GM18951 (cell line): ENCODE results near the gene POLD2.

ENCODE experiments used
- POLR2A ChIP-seq: IDR thresholded peaks from 4 replicates; pipeline ENCODE4 v1.6.1; 2011; ENCODE audit warnings: mild to moderate bottlenecking; ENCODE audit not compliant: insufficient read length, insufficient read depth; ENCODE audit errors: extremely low read depth
- in situ Hi-C: fragments of 300-500 bp; cut with MboI; formaldehyde crosslinking; loops from one replicate; pipeline ENCODE4 v1.12.0; 2022; ENCODE audit warnings: low sequenced_read_pairs, mixed read lengths, inconsistent platforms; ENCODE audit not compliant: unreplicated experiment

Gene POLD2

DNA sequence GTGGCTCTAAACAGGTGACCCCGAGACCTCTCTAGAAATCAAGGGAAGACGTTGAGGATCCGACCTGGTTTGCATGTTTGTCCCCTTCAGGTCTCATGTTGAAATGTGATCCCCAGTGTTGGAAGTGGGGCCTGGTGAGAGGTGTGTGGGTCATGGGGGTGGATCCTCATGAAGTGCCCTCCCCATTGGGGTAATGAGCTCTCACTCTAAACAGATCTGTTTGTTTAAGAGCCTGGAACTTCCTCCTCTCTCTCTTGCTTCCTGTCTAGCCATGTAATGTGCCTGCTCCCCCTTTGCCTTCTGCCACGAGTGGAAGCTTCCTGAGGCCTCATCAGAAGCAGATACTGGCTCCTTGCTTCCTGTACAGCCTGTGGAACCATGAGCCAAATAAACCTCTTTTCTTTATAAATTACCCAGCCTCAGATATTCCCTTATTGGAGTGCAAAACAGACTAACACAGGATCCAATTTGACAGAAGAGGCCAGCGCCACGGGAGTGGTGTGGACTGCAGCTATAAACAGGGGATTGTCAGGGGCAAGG is 30.2 kb downstream of the POLD2 start:
- in situ Hi-C loops, result no loop called here
- no peak for TF ChIP-seq POLR2A

- TF ChIP-seq POLR2A, result no peak
- in situ Hi-C loops, result no loop called here
Measured at GRCh38 chr7:44087911-44088838, 35.2 kb downstream of the POLD2 start.

GRCh38 chr7:44086627-44087026 is 36.7 kb downstream of the POLD2 start:
- no peak for TF ChIP-seq POLR2A
- in situ Hi-C loops, result no loop called here

GRCh38 chr7:44085546-44085945 is 37.8 kb downstream of the POLD2 start:
- TF ChIP-seq POLR2A, result no peak
- in situ Hi-C loops, result no loop called here

- TF ChIP-seq POLR2A, result no peak
- in situ Hi-C loops, result no loop called here
Measured at GRCh38 chr7:44084701-44085100, 38.6 kb downstream of the POLD2 start.

- TF ChIP-seq POLR2A, result no peak
- in situ Hi-C loops, result no loop called here
Measured at GRCh38 chr7:44083796-44084195, 39.6 kb downstream of the POLD2 start.

DNA sequence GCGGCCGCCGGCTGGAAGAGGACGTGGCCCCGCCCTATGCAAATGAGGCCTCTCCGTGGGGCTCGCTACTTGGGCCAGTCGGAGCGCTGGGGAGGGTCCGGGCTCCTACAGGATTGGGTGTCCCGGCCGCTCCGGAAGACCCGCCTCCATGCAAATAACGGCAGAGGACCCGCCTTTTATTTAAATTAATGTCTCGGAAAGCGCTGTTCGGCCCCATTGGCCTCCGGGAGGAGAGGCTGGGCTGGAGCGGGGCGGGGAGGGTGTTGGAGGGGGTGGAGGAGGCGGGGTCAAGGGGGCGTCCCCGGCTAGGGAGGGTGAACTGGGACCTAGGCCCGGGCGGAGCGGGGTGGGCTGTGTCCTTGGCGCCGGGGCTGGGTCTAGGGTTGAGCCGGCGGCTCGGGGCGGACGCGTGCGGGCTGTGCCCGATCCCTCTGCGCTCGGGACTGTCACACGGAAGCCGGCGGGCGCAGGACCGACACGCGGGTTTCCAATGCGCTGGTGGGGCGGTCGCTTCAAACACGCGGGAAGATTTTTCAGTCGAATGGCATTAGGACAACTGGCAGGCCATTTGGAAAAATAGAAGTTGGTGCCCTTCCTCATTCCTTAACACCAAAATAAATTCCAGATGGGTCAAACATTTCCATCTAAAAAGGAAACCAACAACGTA is 40.7 kb downstream of the POLD2 start:
- in situ Hi-C loops, result no loop called here
- TF ChIP-seq POLR2A, result peak; percentile 58

- no peak for TF ChIP-seq POLR2A
- in situ Hi-C loops, result no loop called here
Measured at GRCh38 chr7:44081266-44081748, 42.0 kb downstream of the POLD2 start.

GRCh38 chr7:44080686-44081265 is 42.6 kb downstream of the POLD2 start:
- in situ Hi-C loops, result no loop called here
- TF ChIP-seq POLR2A, result peak; percentile 7

GRCh38 chr7:44080118-44080517 is 43.2 kb downstream of the POLD2 start:
- in situ Hi-C loops, result no loop called here

DNA sequence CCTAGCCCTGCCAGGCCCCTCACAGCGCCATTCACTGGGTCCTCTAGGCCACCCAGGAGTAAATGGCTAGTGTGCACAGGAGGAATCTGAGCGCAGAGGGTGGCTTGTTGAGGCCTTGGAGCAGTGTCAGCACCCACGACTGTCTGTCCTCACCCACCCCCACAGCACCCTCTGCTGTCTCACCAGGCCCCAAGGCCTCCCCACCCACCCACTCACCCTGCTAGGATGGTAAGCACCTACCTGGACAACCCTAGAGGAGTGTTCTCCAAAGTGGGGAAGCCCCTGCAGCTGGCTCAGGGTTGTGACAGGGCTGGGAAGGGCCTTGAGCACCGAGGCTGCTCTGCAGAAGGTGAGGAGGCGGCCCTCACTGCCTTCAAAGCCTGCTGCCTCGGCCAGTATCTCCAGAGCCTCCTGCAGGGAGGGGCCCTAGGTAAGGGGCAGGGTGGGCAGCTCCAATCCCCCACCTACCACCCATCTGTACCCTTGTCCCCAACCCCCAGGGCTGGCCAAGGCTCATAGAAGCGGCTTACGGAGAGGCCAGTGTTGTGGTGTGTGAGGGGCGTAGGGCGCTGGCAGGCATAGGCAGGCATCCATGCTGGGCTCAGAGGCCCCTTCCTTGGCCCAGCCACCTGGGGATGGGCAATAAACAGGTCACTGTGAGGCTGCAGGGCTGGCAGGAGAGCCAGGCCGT is 43.9 kb downstream of the POLD2 start:
- no peak for TF ChIP-seq POLR2A
- in situ Hi-C loops, result no loop called here

More at GRCh38 chr7:44080118-44080517, 43.2 kb downstream of the POLD2 start:
- TF ChIP-seq POLR2A, result peak; percentile 3

GRCh38 chr7:44078521-44078920 is 44.8 kb downstream of the POLD2 start:
- no peak for TF ChIP-seq POLR2A
- in situ Hi-C loops, result no loop called here
